ENCODE measurements around the gene ACADM. TPM values are rescaled to one million over a fixed set of nuclear protein-coding genes. Genes with fewer than 3 reads are reported as not detected.
A peak's percentile ranks its signal among the peaks of the same experiment; 100 is the strongest.

Gene ACADM
- total and polyA plus RNA-seq, 2 of the 13 experiments (the other 11 are each of a cell fraction or from before 2014, with no cell fraction given): 43.7 to 92.2 TPM

DNA sequence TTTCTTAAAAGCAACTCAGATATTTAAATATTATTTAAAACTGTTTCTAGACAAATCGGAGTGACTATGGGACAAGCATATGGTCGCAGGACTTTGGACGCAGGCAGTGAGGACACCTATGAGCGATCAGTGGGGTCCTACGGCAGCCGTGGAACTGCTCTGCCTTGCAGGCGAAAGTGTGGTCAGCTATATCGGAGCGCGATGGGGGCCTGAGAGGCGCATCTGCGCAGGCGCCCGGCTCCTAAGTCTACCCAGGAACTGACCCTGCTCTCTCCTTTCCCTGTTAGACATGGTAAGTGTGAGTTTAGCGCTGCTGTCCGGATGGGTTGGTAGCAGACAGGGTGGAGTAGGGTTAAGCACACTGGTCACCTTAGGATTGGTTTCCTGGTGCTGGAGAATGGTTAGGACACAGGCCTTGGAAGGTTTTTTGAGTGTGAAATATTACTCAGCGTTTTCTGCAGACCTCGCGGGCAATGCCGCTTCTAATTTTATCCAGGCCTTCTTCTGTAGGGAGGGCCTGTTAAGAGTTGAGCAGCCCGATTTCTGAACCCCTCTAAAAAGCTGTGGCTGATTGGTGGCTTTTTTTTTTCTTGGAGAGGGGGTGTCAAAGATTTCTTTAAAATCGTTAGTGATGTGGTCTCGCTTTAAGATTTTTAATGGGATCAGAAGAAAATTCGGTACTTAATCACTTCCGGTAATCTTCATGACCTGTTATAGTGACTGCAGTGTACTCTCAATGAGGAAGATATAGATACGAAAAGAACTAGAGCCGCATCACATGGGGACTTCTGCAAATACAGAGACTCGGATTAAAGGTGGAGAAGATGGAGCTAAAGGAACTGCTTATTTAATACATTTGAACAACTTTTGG, 61.7 kb downstream of the ACADM start, which contains the start of gene RABGGTB (continued):
- TF ChIP-seq, protein P1, sequence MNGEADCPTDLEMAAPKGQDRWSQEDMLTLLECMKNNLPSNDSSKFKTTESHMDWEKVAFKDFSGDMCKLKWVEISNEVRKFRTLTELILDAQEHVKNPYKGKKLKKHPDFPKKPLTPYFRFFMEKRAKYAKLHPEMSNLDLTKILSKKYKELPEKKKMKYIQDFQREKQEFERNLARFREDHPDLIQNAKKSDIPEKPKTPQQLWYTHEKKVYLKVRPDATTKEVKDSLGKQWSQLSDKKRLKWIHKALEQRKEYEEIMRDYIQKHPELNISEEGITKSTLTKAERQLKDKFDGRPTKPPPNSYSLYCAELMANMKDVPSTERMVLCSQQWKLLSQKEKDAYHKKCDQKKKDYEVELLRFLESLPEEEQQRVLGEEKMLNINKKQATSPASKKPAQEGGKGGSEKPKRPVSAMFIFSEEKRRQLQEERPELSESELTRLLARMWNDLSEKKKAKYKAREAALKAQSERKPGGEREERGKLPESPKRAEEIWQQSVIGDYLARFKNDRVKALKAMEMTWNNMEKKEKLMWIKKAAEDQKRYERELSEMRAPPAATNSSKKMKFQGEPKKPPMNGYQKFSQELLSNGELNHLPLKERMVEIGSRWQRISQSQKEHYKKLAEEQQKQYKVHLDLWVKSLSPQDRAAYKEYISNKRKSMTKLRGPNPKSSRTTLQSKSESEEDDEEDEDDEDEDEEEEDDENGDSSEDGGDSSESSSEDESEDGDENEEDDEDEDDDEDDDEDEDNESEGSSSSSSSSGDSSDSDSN (CRISPR knock-in tag; IDR thresholded peaks at IDR 0.05): no peak; the same call in 1 of the 2 replicates
- TF ChIP-seq NAIF1 (CRISPR knock-in tag; IDR thresholded peaks at IDR 0.05; ENCODE audit: borderline replicate concordance) (no peak), ZNF256 (CRISPR knock-in tag; conservative IDR thresholded peaks at IDR 0.05) (no peak; the same call in 1 of the 2 replicates), DPF2 (CRISPR knock-in tag; IDR thresholded peaks at IDR 0.05; ENCODE audit: borderline replicate concordance, low read depth) (no peak), MXI1 (IDR thresholded peaks at IDR 0.05; ENCODE audit: borderline replicate concordance, low read depth, low read length) (peak; percentile 81; the same call in 1 of the 3 replicates), SMARCE1 (IDR thresholded peaks at IDR 0.05; ENCODE audit: borderline replicate concordance) (no peak), ZNF432 (CRISPR knock-in tag; IDR thresholded peaks at IDR 0.05; ENCODE audit: borderline replicate concordance) (no peak), IRF2 (CRISPR knock-in tag; IDR thresholded peaks at IDR 0.05) (peak; percentile 85), ZKSCAN8 (CRISPR knock-in tag; IDR thresholded peaks at IDR 0.05; ENCODE audit: borderline replicate concordance) (peak; percentile 30; the same call in 1 of the 2 replicates), ZNF121 (CRISPR knock-in tag; IDR thresholded peaks at IDR 0.05) (no peak), ZNF30 (CRISPR knock-in tag; IDR thresholded peaks at IDR 0.05) (no peak), ZNF7 (CRISPR knock-in tag; IDR thresholded peaks at IDR 0.05) (no peak), MEF2D (CRISPR knock-in tag; IDR thresholded peaks at IDR 0.05) (no peak), ETV5 (CRISPR knock-in tag; IDR thresholded peaks at IDR 0.05; ENCODE audit: borderline replicate concordance) (peak; percentile 58; the same call in 1 of the 2 replicates), ZNF44 (CRISPR knock-in tag; IDR thresholded peaks at IDR 0.05) (no peak), PHF21A (CRISPR knock-in tag; IDR thresholded peaks at IDR 0.05) (peak; percentile 38; the same call in 1 of the 2 replicates), ZBTB1 (CRISPR knock-in tag; IDR thresholded peaks at IDR 0.05; ENCODE audit: borderline replicate concordance) (no peak), ZNF556 (CRISPR knock-in tag; IDR thresholded peaks at IDR 0.05; ENCODE audit: borderline replicate concordance) (peak; percentile 84; the same call in 1 of the 2 replicates), HMGA1 (CRISPR knock-in tag; conservative IDR thresholded peaks at IDR 0.05) (no peak), RBAK (CRISPR knock-in tag; IDR thresholded peaks at IDR 0.05) (no peak), SP140L (CRISPR knock-in tag; IDR thresholded peaks at IDR 0.05; ENCODE audit: borderline replicate concordance) (no peak), GLI4 (CRISPR knock-in tag; IDR thresholded peaks at IDR 0.05; ENCODE audit: borderline replicate concordance) (no peak)
- TF ChIP-seq, protein P2, sequence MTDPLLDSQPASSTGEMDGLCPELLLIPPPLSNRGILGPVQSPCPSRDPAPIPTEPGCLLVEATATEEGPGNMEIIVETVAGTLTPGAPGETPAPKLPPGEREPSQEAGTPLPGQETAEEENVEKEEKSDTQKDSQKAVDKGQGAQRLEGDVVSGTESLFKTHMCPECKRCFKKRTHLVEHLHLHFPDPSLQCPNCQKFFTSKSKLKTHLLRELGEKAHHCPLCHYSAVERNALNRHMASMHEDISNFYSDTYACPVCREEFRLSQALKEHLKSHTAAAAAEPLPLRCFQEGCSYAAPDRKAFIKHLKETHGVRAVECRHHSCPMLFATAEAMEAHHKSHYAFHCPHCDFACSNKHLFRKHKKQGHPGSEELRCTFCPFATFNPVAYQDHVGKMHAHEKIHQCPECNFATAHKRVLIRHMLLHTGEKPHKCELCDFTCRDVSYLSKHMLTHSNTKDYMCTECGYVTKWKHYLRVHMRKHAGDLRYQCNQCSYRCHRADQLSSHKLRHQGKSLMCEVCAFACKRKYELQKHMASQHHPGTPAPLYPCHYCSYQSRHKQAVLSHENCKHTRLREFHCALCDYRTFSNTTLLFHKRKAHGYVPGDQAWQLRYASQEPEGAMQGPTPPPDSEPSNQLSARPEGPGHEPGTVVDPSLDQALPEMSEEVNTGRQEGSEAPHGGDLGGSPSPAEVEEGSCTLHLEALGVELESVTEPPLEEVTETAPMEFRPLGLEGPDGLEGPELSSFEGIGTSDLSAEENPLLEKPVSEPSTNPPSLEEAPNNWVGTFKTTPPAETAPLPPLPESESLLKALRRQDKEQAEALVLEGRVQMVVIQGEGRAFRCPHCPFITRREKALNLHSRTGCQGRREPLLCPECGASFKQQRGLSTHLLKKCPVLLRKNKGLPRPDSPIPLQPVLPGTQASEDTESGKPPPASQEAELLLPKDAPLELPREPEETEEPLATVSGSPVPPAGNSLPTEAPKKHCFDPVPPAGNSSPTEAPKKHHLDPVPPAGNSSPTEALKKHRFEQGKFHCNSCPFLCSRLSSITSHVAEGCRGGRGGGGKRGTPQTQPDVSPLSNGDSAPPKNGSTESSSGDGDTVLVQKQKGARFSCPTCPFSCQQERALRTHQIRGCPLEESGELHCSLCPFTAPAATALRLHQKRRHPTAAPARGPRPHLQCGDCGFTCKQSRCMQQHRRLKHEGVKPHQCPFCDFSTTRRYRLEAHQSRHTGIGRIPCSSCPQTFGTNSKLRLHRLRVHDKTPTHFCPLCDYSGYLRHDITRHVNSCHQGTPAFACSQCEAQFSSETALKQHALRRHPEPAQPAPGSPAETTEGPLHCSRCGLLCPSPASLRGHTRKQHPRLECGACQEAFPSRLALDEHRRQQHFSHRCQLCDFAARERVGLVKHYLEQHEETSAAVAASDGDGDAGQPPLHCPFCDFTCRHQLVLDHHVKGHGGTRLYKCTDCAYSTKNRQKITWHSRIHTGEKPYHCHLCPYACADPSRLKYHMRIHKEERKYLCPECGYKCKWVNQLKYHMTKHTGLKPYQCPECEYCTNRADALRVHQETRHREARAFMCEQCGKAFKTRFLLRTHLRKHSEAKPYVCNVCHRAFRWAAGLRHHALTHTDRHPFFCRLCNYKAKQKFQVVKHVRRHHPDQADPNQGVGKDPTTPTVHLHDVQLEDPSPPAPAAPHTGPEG (CRISPR knock-in tag; IDR thresholded peaks at IDR 0.05): no peak
